Activated T-helper 2 cell treated with anti-CD3 and anti-CD28 coated beads, Interferon-gamma antibody, Interleukin-2, Interleukin-4, amounts not matched to agents 10 μg/mL and 5 μg/mL and 100 μg/mL, durations not matched to agents 14 hours and 24 hours and 36 hours (primary cell): Measurements from ENCODE around the gene SEMA3A. TPM values are rescaled to one million over a fixed set of nuclear protein-coding genes. Genes with fewer than 3 reads are reported as not detected.
"Not testable (repeated sequence)": the region's sequence is repeated elsewhere in the genome, so short reads cannot be mapped to it uniquely, and the experiment has no call there.

Experiments used
- DNase-seq: peaks from one replicate; pipeline ENCODE4 v3.0.0; 2021; ENCODE audit warnings: low spot score
- H3K27ac Mint-ChIP-seq: one replicate; pipeline ENCODE4 v1.8.0; 2021; ENCODE audit warnings: mixed read lengths
- H3K27me3 Mint-ChIP-seq: one replicate; pipeline ENCODE4 v1.8.0; 2021; ENCODE audit warnings: low read depth, mixed read lengths
- H3K36me3 Mint-ChIP-seq: one replicate; pipeline ENCODE4 v1.8.0; 2021; ENCODE audit warnings: low read depth, mixed read lengths
- H3K4me1 Mint-ChIP-seq: one replicate; pipeline ENCODE4 v1.8.0; 2021; ENCODE audit warnings: low read depth, mixed read lengths
- H3K4me3 Mint-ChIP-seq: one replicate; pipeline ENCODE4 v1.8.0; 2021; ENCODE audit warnings: low read depth, mild to moderate bottlenecking, moderate library complexity, mixed read lengths
- H3K9me3 Mint-ChIP-seq: one replicate; pipeline ENCODE4 v1.8.0; 2021; ENCODE audit warnings: mixed read lengths
- intact Hi-C: fragments of 100-400 bp; cut with micrococcal nuclease; formaldehyde crosslinking; loops from one replicate; pipeline ENCODE4 v1.15.1; 2023
- total RNA-seq: library from RNA; stranded (reverse); gene quantifications from 2 replicates; pipeline ENCODE4 v1.2.3, GENCODE V29; 2022

Gene SEMA3A
- total RNA-seq, 1 donor from 2014 or later = 0.25 TPM

DNA sequence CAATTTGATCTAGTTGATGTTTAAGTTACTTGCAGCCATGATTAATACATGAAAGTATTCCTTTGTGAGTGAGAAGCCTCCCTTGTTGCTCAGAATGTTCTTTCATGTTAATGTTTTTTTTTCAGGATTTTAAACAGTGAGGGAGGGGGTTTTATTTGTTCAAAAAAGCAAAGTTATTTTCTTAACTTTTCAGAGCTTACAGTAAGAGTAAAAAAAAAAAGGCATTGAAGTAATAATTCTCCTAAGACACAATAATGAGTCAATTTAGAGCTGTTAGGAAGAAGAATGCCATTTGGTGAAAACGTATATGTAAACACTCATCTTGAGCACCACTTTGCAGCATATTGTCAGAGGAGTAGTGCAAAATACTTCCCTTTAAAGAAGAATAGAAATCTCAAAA, 105.8 kb downstream of the SEMA3A start:
- Mint-ChIP-seq H3K27me3 (peaks cover 3% of the 10 kb centered on the region), H3K27ac (no peak overlapping the region), H3K4me1 (peaks cover 18% of the 10 kb centered on the region), H3K36me3 (no peaks in the 10 kb centered on the region), H3K4me3 (no peak overlapping the region), H3K9me3 (no peaks in the 10 kb centered on the region)
- DNase-seq = no peak
- intact Hi-C loops = no loop called here

GRCh38 chr7:84085998-84086397, 108.6 kb downstream of the SEMA3A start:
- no peak for DNase-seq
- Mint-ChIP-seq H3K27me3 (peaks cover 3% of the 10 kb centered on the region), H3K4me1 (peaks cover 9% of the 10 kb centered on the region), H3K27ac (no peak overlapping the region), H3K36me3 (no peaks in the 10 kb centered on the region), H3K4me3 (no peak overlapping the region), H3K9me3 (no peaks in the 10 kb centered on the region)
- intact Hi-C loops = no loop called here

DNA sequence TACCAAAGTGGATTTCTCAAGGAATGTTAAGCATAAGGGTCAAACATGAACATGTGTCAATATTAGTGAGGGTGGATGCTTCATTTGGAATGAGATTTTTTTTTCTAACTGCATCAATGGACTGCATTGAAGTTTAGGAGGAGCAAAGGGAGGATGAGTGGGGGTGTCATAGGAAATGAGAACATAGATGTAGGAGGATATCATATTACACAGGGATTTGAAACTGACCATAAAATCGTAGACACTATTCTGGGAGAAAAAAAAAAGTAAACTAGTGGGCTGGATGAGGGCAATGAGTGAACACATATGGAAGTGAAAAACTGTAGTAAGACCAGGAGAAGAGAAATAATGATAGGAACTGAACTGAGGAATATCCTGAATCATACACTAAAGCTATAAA, 109.4 kb downstream of the SEMA3A start:
- DNase-seq = no peak
- Mint-ChIP-seq H3K36me3 (no peaks in the 10 kb centered on the region), H3K27ac (no peak overlapping the region), H3K4me1 (peaks cover 8% of the 10 kb centered on the region), H3K27me3 (peaks cover 3% of the 10 kb centered on the region), H3K4me3 (no peak overlapping the region), H3K9me3 (no peaks in the 10 kb centered on the region)
- intact Hi-C loops = no loop called here

DNA sequence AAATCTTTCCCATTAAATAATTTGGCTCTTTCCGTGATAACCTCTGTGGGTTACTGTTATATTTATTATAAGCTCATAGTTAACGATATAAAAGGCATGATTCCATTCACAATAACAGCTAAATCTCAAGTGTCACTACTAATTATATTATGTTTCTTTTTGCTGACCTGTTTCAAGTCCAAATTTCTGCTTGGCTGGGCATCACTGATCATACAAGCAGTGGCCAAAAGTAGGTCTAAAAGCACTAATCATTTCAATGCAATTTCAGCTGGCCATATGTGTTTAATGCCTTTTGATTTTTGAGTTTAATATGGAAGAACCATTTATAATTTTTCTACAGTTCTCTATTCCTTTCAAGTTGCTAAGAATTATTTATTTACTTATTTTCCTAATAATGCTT, 110.7 kb downstream of the SEMA3A start:
- Mint-ChIP-seq H3K4me3 (no peak overlapping the region), H3K36me3 (no peaks in the 10 kb centered on the region), H3K27ac (no peak overlapping the region), H3K9me3 (no peaks in the 10 kb centered on the region), H3K27me3 (peaks cover 3% of the 10 kb centered on the region), H3K4me1 (peaks cover 8% of the 10 kb centered on the region)
- intact Hi-C loops = no loop called here
- no peak for DNase-seq

- DNase-seq = no peak
- Mint-ChIP-seq H3K36me3 (no peaks in the 10 kb centered on the region), H3K9me3 (no peaks in the 10 kb centered on the region), H3K27me3 (peaks cover 3% of the 10 kb centered on the region), H3K27ac (no peak overlapping the region), H3K4me1 (peaks cover 9% of the 10 kb centered on the region), H3K4me3 (no peak overlapping the region)
- intact Hi-C loops = no loop called here
Measured at GRCh38 chr7:84081973-84082522, 112.5 kb downstream of the SEMA3A start.

DNA sequence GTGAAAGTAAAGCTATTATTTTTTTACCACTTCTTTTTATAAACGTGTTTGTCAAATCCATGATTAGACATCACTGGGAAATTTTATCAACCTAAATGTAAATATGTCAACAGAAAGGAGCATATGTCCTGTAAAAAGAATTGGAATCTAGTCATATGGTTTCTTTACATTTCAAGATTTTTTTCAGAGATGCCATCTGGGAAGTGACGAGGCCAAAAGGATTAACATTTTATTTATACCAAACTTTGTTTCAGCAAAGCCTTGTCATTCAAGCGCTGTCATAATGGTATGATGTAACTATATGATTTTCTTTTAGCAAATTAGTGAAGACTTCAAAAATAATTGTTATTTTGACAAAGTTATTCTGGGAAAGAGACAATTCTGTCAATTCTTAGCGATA, 117.3 kb downstream of the SEMA3A start:
- H3K36me3 Mint-ChIP-seq = no peaks in the 10 kb centered on the region
- no peak for DNase-seq
- intact Hi-C loops = no loop called here
- H3K27me3 Mint-ChIP-seq = no peaks in the 10 kb centered on the region
- H3K4me1 Mint-ChIP-seq = peaks cover 21% of the 10 kb centered on the region
- H3K9me3 Mint-ChIP-seq = no peaks in the 10 kb centered on the region
- H3K27ac Mint-ChIP-seq = no peak overlapping the region
- no peak overlapping the region for H3K4me3 Mint-ChIP-seq

DNA sequence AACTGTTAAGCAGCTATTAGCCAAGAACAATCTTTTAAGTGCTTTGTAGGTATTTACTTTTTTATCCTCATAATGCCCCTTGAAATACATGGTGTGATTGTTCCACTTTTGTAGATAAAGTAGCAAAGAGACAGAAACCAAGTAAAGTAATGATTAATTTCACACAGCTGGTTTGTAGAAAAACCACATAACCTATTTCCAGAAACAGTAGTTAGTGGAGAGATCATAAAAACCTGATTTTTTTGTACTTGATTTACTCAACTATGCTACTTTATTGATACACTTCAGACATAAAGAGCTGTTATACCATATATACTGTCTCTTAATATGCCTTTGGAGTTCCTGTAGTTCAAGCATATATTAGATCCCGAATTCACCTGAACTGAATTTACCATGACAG, 118.4 kb downstream of the SEMA3A start:
- Mint-ChIP-seq H3K27me3 (no peaks in the 10 kb centered on the region), H3K27ac (no peak overlapping the region), H3K4me3 (no peak overlapping the region), H3K9me3 (no peaks in the 10 kb centered on the region), H3K36me3 (no peaks in the 10 kb centered on the region), H3K4me1 (peaks cover 18% of the 10 kb centered on the region)
- DNase-seq = no peak
- intact Hi-C loops = no loop called here

GRCh38 chr7:84073186-84073875, 121.3 kb downstream of the SEMA3A start:
- intact Hi-C loops = no loop called here
- DNase-seq = no peak
- Mint-ChIP-seq H3K27ac (no peak overlapping the region), H3K9me3 (no peaks in the 10 kb centered on the region), H3K4me1 (peaks cover 24% of the 10 kb centered on the region), H3K4me3 (no peak overlapping the region), H3K27me3 (no peaks in the 10 kb centered on the region), H3K36me3 (no peaks in the 10 kb centered on the region)

DNA sequence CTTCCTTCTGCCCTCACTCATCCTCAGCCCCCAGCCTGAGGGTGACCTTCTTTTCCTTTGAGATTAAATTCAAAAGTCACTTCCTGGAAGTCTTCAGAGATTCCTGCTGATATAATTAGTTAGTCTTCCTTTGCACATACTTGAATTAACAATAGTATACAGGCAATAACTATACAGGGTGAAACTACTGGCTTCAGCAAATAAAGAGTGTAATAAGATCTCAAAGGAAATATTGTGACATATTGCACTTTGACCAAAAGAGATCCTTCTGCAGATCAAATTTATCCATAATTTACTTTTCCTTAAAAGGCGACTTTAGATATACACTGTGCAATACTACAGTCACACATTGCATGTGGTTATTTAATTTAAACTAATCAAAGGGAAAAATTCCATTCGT, 123.8 kb downstream of the SEMA3A start:
- Mint-ChIP-seq H3K27ac (no peak overlapping the region), H3K9me3 (no peaks in the 10 kb centered on the region), H3K27me3 (no peaks in the 10 kb centered on the region), H3K4me3 (no peak overlapping the region), H3K36me3 (no peaks in the 10 kb centered on the region), H3K4me1 (peaks cover 13% of the 10 kb centered on the region)
- DNase-seq = no peak
- intact Hi-C loops = no loop called here

DNA sequence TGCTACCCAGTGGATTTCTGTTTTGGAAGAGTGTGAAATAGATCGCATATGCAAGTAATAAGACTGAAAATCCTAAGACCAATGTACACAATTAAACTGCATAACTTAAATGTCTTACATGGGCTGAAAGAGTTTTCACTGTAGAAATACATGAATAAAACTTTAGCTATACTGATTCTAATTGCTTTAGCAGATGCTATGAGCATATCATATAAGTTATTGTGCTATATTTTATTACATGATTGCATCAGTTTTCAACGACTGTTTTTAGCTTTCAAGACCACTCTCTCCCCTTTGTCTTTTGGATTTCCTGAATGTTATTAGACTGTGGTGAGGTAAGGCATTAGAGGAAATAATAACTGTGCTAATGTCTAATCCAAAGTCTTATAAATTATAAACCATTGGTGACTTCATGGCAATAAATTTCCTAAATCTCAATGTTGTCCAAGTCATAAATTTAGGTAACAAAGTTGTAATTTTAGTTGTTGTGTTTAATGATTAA, 124.5 kb downstream of the SEMA3A start:
- no peaks in the 10 kb centered on the region for H3K27me3 Mint-ChIP-seq
- intact Hi-C loops = no loop called here
- no peak overlapping the region for H3K27ac Mint-ChIP-seq
- no peak overlapping the region for H3K4me3 Mint-ChIP-seq
- H3K9me3 Mint-ChIP-seq = no peaks in the 10 kb centered on the region
- no peaks in the 10 kb centered on the region for H3K36me3 Mint-ChIP-seq
- no peak for DNase-seq
- H3K4me1 Mint-ChIP-seq = peaks cover 9% of the 10 kb centered on the region

GRCh38 chr7:84069033-84069432, 125.6 kb downstream of the SEMA3A start:
- Mint-ChIP-seq H3K36me3 (no peaks in the 10 kb centered on the region), H3K4me3 (no peak overlapping the region), H3K9me3 (no peaks in the 10 kb centered on the region), H3K27me3 (no peaks in the 10 kb centered on the region), H3K4me1 (peaks cover 9% of the 10 kb centered on the region), H3K27ac (no peak overlapping the region)
- no peak for DNase-seq
- intact Hi-C loops = no loop called here

GRCh38 chr7:84062489-84062901, 132.1 kb downstream of the SEMA3A start:
- DNase-seq, H3K27me3 Mint-ChIP-seq, intact Hi-C loops, H3K4me3 Mint-ChIP-seq, H3K9me3 Mint-ChIP-seq, H3K4me1 Mint-ChIP-seq, H3K27ac Mint-ChIP-seq, H3K36me3 Mint-ChIP-seq: not testable (repeated sequence)

GRCh38 chr7:84060760-84061261, 133.8 kb downstream of the SEMA3A start:
- Mint-ChIP-seq H3K4me1 (peaks cover 13% of the 10 kb centered on the region), H3K27me3 (no peaks in the 10 kb centered on the region), H3K9me3 (no peaks in the 10 kb centered on the region), H3K4me3 (no peak overlapping the region), H3K36me3 (no peaks in the 10 kb centered on the region), H3K27ac (no peak overlapping the region)
- DNase-seq = no peak
- intact Hi-C loops = no loop called here
